ENCODE results near the gene CCDC80. TPM values are rescaled to one million over a fixed set of nuclear protein-coding genes. Genes with fewer than 3 reads are reported as not detected.

The CCDC80 gene
- total RNA-seq, 1 donor from 2014 or later = 148 TPM

- Histone ChIP-seq H3K9me3 (no peaks in the 10 kb centered on the region), H3K27me3 (ENCODE audit: low read depth) (no peaks in the 10 kb centered on the region), H3K4me1 (peaks cover 35% of the 10 kb centered on the region), H3K27ac (no peak overlapping the region), H3K4me3 (no peak overlapping the region), H3K36me3 (no peaks in the 10 kb centered on the region)
- no peak for TF ChIP-seq CTCF (IDR thresholded peaks at IDR 0.05)
- DNase-seq (no peak), ATAC-seq (no peak)
- intact Hi-C loops (cut with DNase I) = loop anchor here (5.0 kb wide), 1 partner anchor 334 kb away; the partner anchor contains the start of gene CD200R1
Measured at GRCh38 chr3:112643621-112644240, 2.8 kb upstream of the CCDC80 start.

- no peak overlapping the region for H3K4me3 ChIP-seq
- DNase-seq = peak; percentile 81
Measured at GRCh38 chr3:112642912-112643506, 2.1 kb upstream of the CCDC80 start.

GRCh38 chr3:112640276-112640929, 540 bp downstream of the CCDC80 start:
- Histone ChIP-seq H3K4me3 (peak overlapping the region; percentile 40), H3K4me1 (peaks cover 25% of the 10 kb centered on the region), H3K27ac (peak overlapping the region; percentile 50), H3K27me3 (ENCODE audit: low read depth) (no peaks in the 10 kb centered on the region), H3K9me3 (no peaks in the 10 kb centered on the region), H3K36me3 (no peaks in the 10 kb centered on the region)
- intact Hi-C loops (cut with DNase I) = loop anchor here (5.0 kb wide), 1 partner anchor 337 kb away; the partner anchor contains the start of gene CD200R1
- TF ChIP-seq CTCF (IDR thresholded peaks at IDR 0.05) = no peak
- DNase-seq = no peak
- ATAC-seq = peak in 1 of 2 donors; percentile 23

More at GRCh38 chr3:112642912-112643506, 2.1 kb upstream of the CCDC80 start:
- no peak overlapping the region for H3K27ac ChIP-seq
- H3K27me3 ChIP-seq (ENCODE audit: low read depth) = no peaks in the 10 kb centered on the region
- no peaks in the 10 kb centered on the region for H3K9me3 ChIP-seq
- peak; percentile 90 to 92 for ATAC-seq
- H3K4me1 ChIP-seq = peaks cover 35% of the 10 kb centered on the region
- H3K36me3 ChIP-seq = no peaks in the 10 kb centered on the region
- peak; percentile 82 for TF ChIP-seq CTCF (IDR thresholded peaks at IDR 0.05)
- intact Hi-C loops (cut with DNase I) = loop anchor here (5.0 kb wide), 1 partner anchor 334 kb away; the partner anchor contains the start of gene CD200R1

- H3K27ac ChIP-seq = peak overlapping the region; percentile 19
- no peaks in the 10 kb centered on the region for H3K27me3 ChIP-seq (ENCODE audit: low read depth)
- DNase-seq (no peak), ATAC-seq (no peak)
- H3K4me3 ChIP-seq = peak overlapping the region; percentile 40
- no peaks in the 10 kb centered on the region for H3K9me3 ChIP-seq
- no peaks in the 10 kb centered on the region for H3K36me3 ChIP-seq
- no peak for TF ChIP-seq CTCF (IDR thresholded peaks at IDR 0.05)
- H3K4me1 ChIP-seq = peaks cover 25% of the 10 kb centered on the region
- intact Hi-C loops (cut with DNase I) = loop anchor here (5.0 kb wide), 1 partner anchor 338 kb away; the partner anchor contains the start of gene CD200R1
Measured at GRCh38 chr3:112639455-112640225, 1.3 kb downstream of the CCDC80 start.
